ENCODE data around the gene SLC16A6. TPM values are rescaled to one million over a fixed set of nuclear protein-coding genes. Genes with fewer than 3 reads are reported as not detected.
"Not testable (repeated sequence)": the region's sequence is repeated elsewhere in the genome, so short reads cannot be mapped to it uniquely, and the experiment has no call there.

Gene SLC16A6
- total RNA-seq, 1 donor from 2014 or later: 2.1 TPM

- DNase-seq (ENCODE audit: extremely low spot score, unreplicated experiment): no peak
These were observed 19.2 kb upstream of the SLC16A6 start for GRCh38 chr17:68310152-68310551.

GRCh38 chr17:68309066-68309670, 18.2 kb upstream of the SLC16A6 start:
- DNase-seq (ENCODE audit: extremely low spot score, unreplicated experiment); H3K27ac Mint-ChIP-seq (ENCODE audit: unreplicated experiment); H3K4me1 Mint-ChIP-seq (ENCODE audit: unreplicated experiment); H3K9me3 Mint-ChIP-seq (ENCODE audit: unreplicated experiment); H3K27me3 Mint-ChIP-seq (ENCODE audit: unreplicated experiment); H3K36me3 Mint-ChIP-seq (ENCODE audit: unreplicated experiment); H3K4me3 Mint-ChIP-seq (ENCODE audit: unreplicated experiment): not testable (repeated sequence)

More at GRCh38 chr17:68310152-68310551, 19.2 kb upstream of the SLC16A6 start:
- Mint-ChIP-seq H3K36me3 (ENCODE audit: unreplicated experiment) (peaks cover 3% of the 10 kb centered on the region), H3K27ac (ENCODE audit: unreplicated experiment) (no peak overlapping the region), H3K4me3 (ENCODE audit: unreplicated experiment) (no peak overlapping the region), H3K4me1 (ENCODE audit: unreplicated experiment) (peaks cover 8% of the 10 kb centered on the region), H3K27me3 (ENCODE audit: unreplicated experiment) (no peaks in the 10 kb centered on the region), H3K9me3 (ENCODE audit: unreplicated experiment) (no peaks in the 10 kb centered on the region)
- TF ChIP-seq CTCF (IDR thresholded peaks at IDR 0.05): no peak

- not testable (repeated sequence) for DNase-seq (ENCODE audit: extremely low spot score, unreplicated experiment); H3K27ac Mint-ChIP-seq (ENCODE audit: unreplicated experiment); H3K27me3 Mint-ChIP-seq (ENCODE audit: unreplicated experiment); H3K36me3 Mint-ChIP-seq (ENCODE audit: unreplicated experiment); H3K4me3 Mint-ChIP-seq (ENCODE audit: unreplicated experiment); H3K4me1 Mint-ChIP-seq (ENCODE audit: unreplicated experiment); H3K9me3 Mint-ChIP-seq (ENCODE audit: unreplicated experiment)
These were observed 17.6 kb upstream of the SLC16A6 start for GRCh38 chr17:68308486-68308885.

- peaks cover 11% of the 10 kb centered on the region for H3K4me1 Mint-ChIP-seq (ENCODE audit: unreplicated experiment)
- peaks cover 3% of the 10 kb centered on the region for H3K36me3 Mint-ChIP-seq (ENCODE audit: unreplicated experiment)
- no peak overlapping the region for H3K27ac Mint-ChIP-seq (ENCODE audit: unreplicated experiment)
- DNase-seq (ENCODE audit: extremely low spot score, unreplicated experiment): no peak
- no peaks in the 10 kb centered on the region for H3K9me3 Mint-ChIP-seq (ENCODE audit: unreplicated experiment)
- no peak overlapping the region for H3K4me3 Mint-ChIP-seq (ENCODE audit: unreplicated experiment)
- H3K27me3 Mint-ChIP-seq (ENCODE audit: unreplicated experiment): no peaks in the 10 kb centered on the region
- TF ChIP-seq CTCF (IDR thresholded peaks at IDR 0.05): no peak
These were observed 16.5 kb upstream of the SLC16A6 start for GRCh38 chr17:68307443-68307842.

- no peak for TF ChIP-seq CTCF (IDR thresholded peaks at IDR 0.05)
- DNase-seq (ENCODE audit: extremely low spot score, unreplicated experiment): no peak
- H3K4me1 Mint-ChIP-seq (ENCODE audit: unreplicated experiment): peaks cover 15% of the 10 kb centered on the region
- H3K36me3 Mint-ChIP-seq (ENCODE audit: unreplicated experiment): peaks cover 3% of the 10 kb centered on the region
- H3K27ac Mint-ChIP-seq (ENCODE audit: unreplicated experiment): no peak overlapping the region
- H3K4me3 Mint-ChIP-seq (ENCODE audit: unreplicated experiment): no peak overlapping the region
- H3K27me3 Mint-ChIP-seq (ENCODE audit: unreplicated experiment): no peaks in the 10 kb centered on the region
- peaks cover 2% of the 10 kb centered on the region for H3K9me3 Mint-ChIP-seq (ENCODE audit: unreplicated experiment)
These were observed 15.9 kb upstream of the SLC16A6 start for GRCh38 chr17:68306819-68307218.

- Mint-ChIP-seq H3K27ac (ENCODE audit: unreplicated experiment) (no peak overlapping the region), H3K36me3 (ENCODE audit: unreplicated experiment) (no peaks in the 10 kb centered on the region), H3K9me3 (ENCODE audit: unreplicated experiment) (peaks cover 5% of the 10 kb centered on the region), H3K4me3 (ENCODE audit: unreplicated experiment) (no peak overlapping the region), H3K4me1 (ENCODE audit: unreplicated experiment) (peaks cover 20% of the 10 kb centered on the region), H3K27me3 (ENCODE audit: unreplicated experiment) (no peaks in the 10 kb centered on the region)
- DNase-seq (ENCODE audit: extremely low spot score, unreplicated experiment): no peak
- TF ChIP-seq CTCF (IDR thresholded peaks at IDR 0.05): no peak
These were observed 14.2 kb upstream of the SLC16A6 start for GRCh38 chr17:68305142-68305541.

Measured in osteocyte (in vitro differentiated cells).